Measurements from ENCODE around the gene DCAF10. TPM values are rescaled to one million over a fixed set of nuclear protein-coding genes. Genes with fewer than 3 reads are reported as not detected.

Gene DCAF10
- total RNA-seq, 1 donor from 2014 or later = 32.2 TPM

DNA sequence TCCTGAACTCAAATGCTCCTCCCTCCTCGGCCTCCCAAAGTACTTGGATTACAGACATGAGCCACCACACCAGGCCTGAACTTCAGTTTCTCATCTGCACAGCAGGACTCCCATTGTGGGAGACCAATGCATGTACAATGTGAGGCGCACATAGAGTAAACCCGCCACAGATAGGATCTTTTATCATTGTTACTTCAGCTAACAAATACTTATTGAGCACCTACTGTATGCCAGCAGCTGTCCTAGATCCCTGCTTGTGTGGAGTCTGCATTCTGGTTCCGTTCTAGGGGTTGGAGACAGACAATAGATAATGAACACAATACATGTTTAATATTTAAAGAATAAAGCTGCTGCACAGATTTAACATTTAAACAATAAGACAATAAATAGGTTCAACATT is 109.7 kb downstream of the DCAF10 start:
- peaks cover 12% of the 10 kb centered on the region for H3K4me1 Mint-ChIP-seq (ENCODE audit: low read depth)
- no peaks in the 10 kb centered on the region for H3K36me3 Mint-ChIP-seq (ENCODE audit: low read depth)
- DNase-seq (ENCODE audit: low spot score) = no peak
- H3K4me3 Mint-ChIP-seq (ENCODE audit: unreplicated experiment) = no peak overlapping the region
- no peak overlapping the region for H3K27ac Mint-ChIP-seq (ENCODE audit: unreplicated experiment)
- TF ChIP-seq, protein P1, sequence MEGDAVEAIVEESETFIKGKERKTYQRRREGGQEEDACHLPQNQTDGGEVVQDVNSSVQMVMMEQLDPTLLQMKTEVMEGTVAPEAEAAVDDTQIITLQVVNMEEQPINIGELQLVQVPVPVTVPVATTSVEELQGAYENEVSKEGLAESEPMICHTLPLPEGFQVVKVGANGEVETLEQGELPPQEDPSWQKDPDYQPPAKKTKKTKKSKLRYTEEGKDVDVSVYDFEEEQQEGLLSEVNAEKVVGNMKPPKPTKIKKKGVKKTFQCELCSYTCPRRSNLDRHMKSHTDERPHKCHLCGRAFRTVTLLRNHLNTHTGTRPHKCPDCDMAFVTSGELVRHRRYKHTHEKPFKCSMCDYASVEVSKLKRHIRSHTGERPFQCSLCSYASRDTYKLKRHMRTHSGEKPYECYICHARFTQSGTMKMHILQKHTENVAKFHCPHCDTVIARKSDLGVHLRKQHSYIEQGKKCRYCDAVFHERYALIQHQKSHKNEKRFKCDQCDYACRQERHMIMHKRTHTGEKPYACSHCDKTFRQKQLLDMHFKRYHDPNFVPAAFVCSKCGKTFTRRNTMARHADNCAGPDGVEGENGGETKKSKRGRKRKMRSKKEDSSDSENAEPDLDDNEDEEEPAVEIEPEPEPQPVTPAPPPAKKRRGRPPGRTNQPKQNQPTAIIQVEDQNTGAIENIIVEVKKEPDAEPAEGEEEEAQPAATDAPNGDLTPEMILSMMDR (IDR thresholded peaks at IDR 0.05) = no peak
- H3K9me3 Mint-ChIP-seq (ENCODE audit: low read depth) = no peaks in the 10 kb centered on the region
- H3K27me3 Mint-ChIP-seq (ENCODE audit: low read depth) = no peaks in the 10 kb centered on the region

- no peak overlapping the region for H3K4me3 Mint-ChIP-seq (ENCODE audit: unreplicated experiment)
- TF ChIP-seq, protein P1 (IDR thresholded peaks at IDR 0.05) = no peak
- H3K27ac Mint-ChIP-seq (ENCODE audit: unreplicated experiment) = no peak overlapping the region
- DNase-seq (ENCODE audit: low spot score) = no peak
- H3K4me1 Mint-ChIP-seq (ENCODE audit: low read depth) = peaks cover 12% of the 10 kb centered on the region
- no peaks in the 10 kb centered on the region for H3K9me3 Mint-ChIP-seq (ENCODE audit: low read depth)
- no peaks in the 10 kb centered on the region for H3K36me3 Mint-ChIP-seq (ENCODE audit: low read depth)
- no peaks in the 10 kb centered on the region for H3K27me3 Mint-ChIP-seq (ENCODE audit: low read depth)
These were observed 110.7 kb downstream of the DCAF10 start for GRCh38 chr9:37911271-37911681.

DNA sequence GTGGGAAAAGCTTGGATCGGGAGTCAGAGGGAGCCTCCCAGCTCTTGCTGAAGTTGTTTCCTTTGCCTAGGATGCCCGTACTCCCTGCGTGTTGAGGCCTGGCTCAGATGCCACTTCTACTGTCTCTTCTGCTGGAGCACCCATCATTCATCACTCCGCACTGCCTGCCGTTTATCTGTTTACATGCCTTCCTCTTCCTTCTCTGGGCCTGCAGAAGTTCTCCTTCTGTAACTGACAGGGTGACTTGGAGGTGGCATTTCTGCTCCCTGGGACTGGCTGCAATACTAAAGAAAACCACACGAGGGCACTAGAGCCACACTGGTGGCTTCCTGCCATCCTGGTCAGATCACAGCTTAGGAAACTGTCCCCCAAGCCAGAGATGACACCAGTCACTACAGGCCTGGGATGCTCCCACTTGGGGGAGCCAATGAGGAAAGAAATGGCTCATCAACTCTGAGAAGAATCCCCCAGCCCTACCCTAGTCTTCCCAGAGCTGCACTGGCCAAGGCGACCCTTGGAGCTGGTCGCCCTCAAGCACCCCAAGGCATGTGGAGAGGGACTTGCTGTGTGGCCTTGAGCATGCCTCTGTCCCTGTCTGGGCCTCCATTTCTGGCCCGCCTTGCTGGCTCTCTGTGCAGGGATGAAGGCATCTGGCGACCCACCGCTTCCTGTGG is 113.0 kb downstream of the DCAF10 start:
- Mint-ChIP-seq H3K36me3 (ENCODE audit: low read depth) (peaks cover 4% of the 10 kb centered on the region), H3K4me1 (ENCODE audit: low read depth) (peaks cover 12% of the 10 kb centered on the region), H3K27ac (ENCODE audit: unreplicated experiment) (no peak overlapping the region), H3K4me3 (ENCODE audit: unreplicated experiment) (no peak overlapping the region), H3K9me3 (ENCODE audit: low read depth) (no peaks in the 10 kb centered on the region), H3K27me3 (ENCODE audit: low read depth) (no peaks in the 10 kb centered on the region)
- TF ChIP-seq, protein P1 (IDR thresholded peaks at IDR 0.05) = peak; percentile 98
- DNase-seq (ENCODE audit: low spot score) = no peak

- no peak for DNase-seq (ENCODE audit: low spot score)
- Mint-ChIP-seq H3K9me3 (ENCODE audit: low read depth) (no peaks in the 10 kb centered on the region), H3K4me3 (ENCODE audit: unreplicated experiment) (no peak overlapping the region), H3K4me1 (ENCODE audit: low read depth) (peaks cover 12% of the 10 kb centered on the region), H3K36me3 (ENCODE audit: low read depth) (peaks cover 4% of the 10 kb centered on the region), H3K27ac (ENCODE audit: unreplicated experiment) (no peak overlapping the region), H3K27me3 (ENCODE audit: low read depth) (no peaks in the 10 kb centered on the region)
- TF ChIP-seq, protein P1 (IDR thresholded peaks at IDR 0.05) = no peak
These were observed 113.6 kb downstream of the DCAF10 start for GRCh38 chr9:37914154-37914551.

- Mint-ChIP-seq H3K9me3 (ENCODE audit: low read depth) (no peaks in the 10 kb centered on the region), H3K4me3 (ENCODE audit: unreplicated experiment) (no peak overlapping the region), H3K27me3 (ENCODE audit: low read depth) (no peaks in the 10 kb centered on the region), H3K27ac (ENCODE audit: unreplicated experiment) (no peak overlapping the region), H3K36me3 (ENCODE audit: low read depth) (peaks cover 4% of the 10 kb centered on the region), H3K4me1 (ENCODE audit: low read depth) (peaks cover 12% of the 10 kb centered on the region)
- no peak for DNase-seq (ENCODE audit: low spot score)
- TF ChIP-seq, protein P1 (IDR thresholded peaks at IDR 0.05) = no peak
These were observed 114.2 kb downstream of the DCAF10 start for GRCh38 chr9:37914701-37915358.

Data from chondrocyte (in vitro differentiated cells).